GM12878 (cell line): ENCODE results near the gene UXS1. TPM values are rescaled to one million over a fixed set of nuclear protein-coding genes. Genes with fewer than 3 reads are reported as not detected.
A peak's percentile ranks its signal among the peaks of the same experiment; 100 is the strongest.

Experiments used
- CBFB ChIP-seq: IDR thresholded peaks from 2 replicates; pipeline ENCODE4 v1.6.1; 2016; ENCODE audit warnings: antibody characterized with exemption, low read depth
- CEBPB ChIP-seq, 2 experiments: fragments of 150-350 bp in 1 of 2; IDR thresholded peaks; 2 replicates each; pipeline ENCODE4 v1.6.1; 2012 to 2014; ENCODE audit warnings: low read depth in 2 of 2, low read length in 2 of 2, borderline replicate concordance in 1 of 2, inconsistent platforms in 1 of 2
- CREB1 ChIP-seq: IDR thresholded peaks from 2 replicates; pipeline ENCODE4 v1.6.1; 2012; ENCODE audit warnings: low read depth, mild to moderate bottlenecking, inconsistent platforms
- CTCF ChIP-seq, 3 experiments: IDR thresholded peaks in 2 of 3; conservative IDR thresholded peaks in 1 of 3; 2 replicates each; pipeline ENCODE4 v1.5.1; 2011; ENCODE audit warnings: low read depth in 3 of 3, low read length in 3 of 3, mild to moderate bottlenecking in 3 of 3, control low read depth in 2 of 3, moderate library complexity in 2 of 3, inconsistent platforms in 1 of 3, mixed read lengths in 1 of 3; ENCODE audit not compliant: control insufficient read depth in 2 of 3, insufficient read depth in 1 of 3; ENCODE audit errors: extremely low read depth in 1 of 3
- EZH2 ChIP-seq: IDR thresholded peaks from 2 replicates; pipeline ENCODE4 v1.6.1; 2012; ENCODE audit warnings: low read depth, mild to moderate bottlenecking, control low read depth, inconsistent platforms, low read length, borderline replicate concordance; ENCODE audit not compliant: control insufficient read depth
- FOXK2 ChIP-seq: fragments of 450-650 bp; IDR thresholded peaks from 2 replicates; pipeline ENCODE4 v1.6.1; 2017; ENCODE audit warnings: mild to moderate bottlenecking, moderate library complexity
- GABPA ChIP-seq: IDR thresholded peaks from 2 replicates; pipeline ENCODE4 v1.6.1; 2014; ENCODE audit warnings: antibody characterized with exemption, low read depth, mild to moderate bottlenecking, inconsistent platforms
- KAT2A ChIP-seq: conservative IDR thresholded peaks from 2 replicates; pipeline ENCODE4 v1.6.1; 2011; ENCODE audit warnings: low read depth, low read length; ENCODE audit not compliant: control insufficient read depth
- MTA2 ChIP-seq: fragments of 450-650 bp; IDR thresholded peaks from 2 replicates; pipeline ENCODE4 v1.6.1; 2016; ENCODE audit warnings: low read depth, mild to moderate bottlenecking, moderate library complexity
- MTA3 ChIP-seq: IDR thresholded peaks from 2 replicates; pipeline ENCODE4 v1.6.1; 2012; ENCODE audit warnings: low read length, inconsistent platforms, borderline replicate concordance
- NFYB ChIP-seq: IDR thresholded peaks from 2 replicates; pipeline ENCODE4 v1.6.1; 2011; ENCODE audit warnings: low read depth, mild to moderate bottlenecking, low read length, improper control_type of control experiment, moderate library complexity; ENCODE audit not compliant: insufficient read depth
- PAX8 ChIP-seq: fragments of 450-650 bp; IDR thresholded peaks from 2 replicates; pipeline ENCODE4 v1.6.1; 2017; ENCODE audit warnings: mild to moderate bottlenecking, moderate library complexity
- POLR2A ChIP-seq: IDR thresholded peaks from 2 replicates; pipeline ENCODE4 v1.6.1; 2011; ENCODE audit warnings: low read depth, mild to moderate bottlenecking, low read length
- RAD51 ChIP-seq: fragments of 450-650 bp; IDR thresholded peaks from 2 replicates; pipeline ENCODE4 v1.6.1; 2016; ENCODE audit warnings: moderate library complexity, mild to moderate bottlenecking, inconsistent platforms
- RELB ChIP-seq: fragments of 450-650 bp; IDR thresholded peaks from 2 replicates; pipeline ENCODE4 v1.6.1; 2017; ENCODE audit warnings: low read depth, mild to moderate bottlenecking, moderate library complexity
- SREBF1 ChIP-seq: IDR thresholded peaks from 2 replicates; pipeline ENCODE4 v1.6.1; 2012; ENCODE audit warnings: mild to moderate bottlenecking, low read length
- ZBTB4 ChIP-seq: fragments of 450-650 bp; formaldehyde crosslinking; IDR thresholded peaks from 2 replicates; pipeline ENCODE4 v1.4.0; 2022; ENCODE audit warnings: mild to moderate bottlenecking, moderate library complexity
- ZNF384 ChIP-seq: IDR thresholded peaks from 2 replicates; pipeline ENCODE4 v1.6.1; 2012; ENCODE audit warnings: low read depth, mild to moderate bottlenecking, low read length, improper control_type of control experiment, borderline replicate concordance
- ZNF687 ChIP-seq: fragments of 450-650 bp; IDR thresholded peaks from 2 replicates; pipeline ENCODE4 v1.6.1; 2017; ENCODE audit warnings: mild to moderate bottlenecking, moderate library complexity
- polyA plus RNA-seq, 11 experiments: library from polyadenylated mRNA; depleted of rRNA in 4 of 11; unstranded in 6 of 11; stranded (reverse) in 5 of 11; fragments of >200 nt; fragmentation: Nextera tagmentation in 4 of 11; fragmentation: Illumina TruSeq in 1 of 11; extraction: Ambion mirVana in 4 of 11; extraction: Trizol in 1 of 11; gene quantifications; 1 replicate in 1 of 11; 2 replicates in 10 of 11; pipeline versions ENCODE4 v1.2.1 to v1.2.3, GENCODE V29; 2011 to 2016; ENCODE audit warnings: inconsistent platforms in 2 of 11, missing spikeins in 2 of 11, low read depth in 1 of 11
- total RNA-seq, 4 experiments: library from RNA; depleted of rRNA in 3 of 4; stranded (reverse); fragments of >200 nt in 3 of 4; fragmentation: Illumina TruSeq in 1 of 4; extraction: Trizol in 1 of 4; gene quantifications; 2 replicates each; pipeline versions ENCODE4 v1.2.1 to v1.2.3, GENCODE V29; 2013 to 2021

UXS1 gene
- total and polyA plus RNA-seq, 10 of the 15 experiments (the other 5 are each of a cell fraction or from before 2014, with no cell fraction given) = 6.0 to 25.4 (median 24.0) TPM

GRCh38 chr2:106192752-106193689 lies 1.1 kb downstream of the UXS1 start (continued):
- no peak for TF ChIP-seq ZNF687
- no peak for TF ChIP-seq KAT2A
- TF ChIP-seq NFYB = no peak
- peak; percentile 70 for TF ChIP-seq RELB
- TF ChIP-seq EZH2 = no peak
- no peak for TF ChIP-seq CREB1
- TF ChIP-seq RAD51 = no peak
- TF ChIP-seq SREBF1 = no peak
- no peak for TF ChIP-seq MTA3
- TF ChIP-seq CTCF (IDR thresholded peaks at IDR 0.05 in 2 of 3, conservative IDR thresholded peaks at IDR 0.05 in 1 of 3; ENCODE audit: control insufficient read depth in 2 of 3, extremely low read depth in 1 of 3, insufficient read depth in 1 of 3, low read depth in 3 of 3, low read length in 3 of 3) = no peak
- no peak for TF ChIP-seq ZBTB4 (CRISPR knock-in tag)
- TF ChIP-seq ZNF384 = no peak
- no peak for TF ChIP-seq CBFB
- no peak for TF ChIP-seq GABPA
- no peak for TF ChIP-seq MTA2
- peak; percentile 63 for TF ChIP-seq POLR2A
- no peak for TF ChIP-seq FOXK2
- no peak for TF ChIP-seq PAX8
- no peak for TF ChIP-seq CEBPB (IDR thresholded peaks at IDR 0.05; ENCODE audit: borderline replicate concordance in 1 of 2, low read depth in 2 of 2, low read length in 2 of 2)
